ENCODE data around the gene SCRN2. TPM values are rescaled to one million over a fixed set of nuclear protein-coding genes. Genes with fewer than 3 reads are reported as not detected.

The SCRN2 gene
- total and polyA plus RNA-seq, 12 donors, result 6.3 to 136 (median 40.5) TPM

- intact Hi-C loops (cut with DNase I), result no loop called here
- H3K4me1 ChIP-seq (replicated peaks in 1 of 2), result no peaks in the 10 kb centered on the region
- H3K36me3 ChIP-seq (replicated peaks in 1 of 2), result no peaks in the 10 kb centered on the region
- peaks cover 22% of the 10 kb centered on the region for H3K27me3 ChIP-seq
- DNase-seq, result no peak
- H3K4me3 ChIP-seq, result no peak overlapping the region
- no peak overlapping the region for H3K27ac ChIP-seq
- no peaks in the 10 kb centered on the region for H3K9me3 ChIP-seq (replicated peaks in 1 of 3)
- WGBS, 4 donors, result 32 to 52% (median 39%) methylated on average over 1 of the region's 1 CpG
- TF ChIP-seq POLR2A (IDR thresholded peaks at IDR 0.05), result no peak
- TF ChIP-seq CTCF (IDR thresholded peaks at IDR 0.05), result no peak
Observed at GRCh38 chr17:47870056-47870455, 29.0 kb upstream of the SCRN2 start.

- H3K27me3 ChIP-seq, result peaks cover 22% of the 10 kb centered on the region
- TF ChIP-seq CTCF (IDR thresholded peaks at IDR 0.05) (no peak), POLR2A (IDR thresholded peaks at IDR 0.05) (no peak)
- intact Hi-C loops (cut with DNase I), result no loop called here
- no peak overlapping the region for H3K4me3 ChIP-seq
- no peak overlapping the region for H3K27ac ChIP-seq
- no peaks in the 10 kb centered on the region for H3K4me1 ChIP-seq (replicated peaks in 1 of 2)
- no peaks in the 10 kb centered on the region for H3K9me3 ChIP-seq (replicated peaks in 1 of 3)
- H3K36me3 ChIP-seq (replicated peaks in 1 of 2), result no peaks in the 10 kb centered on the region
- 27 to 56% (median 38%) methylated on average over 2 of the region's 2 CpGs for WGBS, 4 donors
- no peak for DNase-seq
Observed at GRCh38 chr17:47869114-47869513, 28.0 kb upstream of the SCRN2 start.

GRCh38 chr17:47867813-47868533 is 26.9 kb upstream of the SCRN2 start:
- H3K27ac ChIP-seq, result no peak overlapping the region
- TF ChIP-seq POLR2A (IDR thresholded peaks at IDR 0.05), result no peak
- TF ChIP-seq CTCF (IDR thresholded peaks at IDR 0.05), result no peak
- no peak overlapping the region for H3K4me3 ChIP-seq
- H3K9me3 ChIP-seq (replicated peaks in 1 of 3), result no peaks in the 10 kb centered on the region
- WGBS, 4 donors, result 81 to 96% (median 89%) methylated on average over 8 to 11 of the region's 11 CpGs
- no peak for DNase-seq
- peaks cover 22% of the 10 kb centered on the region for H3K27me3 ChIP-seq
- no peaks in the 10 kb centered on the region for H3K36me3 ChIP-seq (replicated peaks in 1 of 2)
- intact Hi-C loops (cut with DNase I), result no loop called here
- peaks cover 2 to 3% of the 10 kb centered on the region in 2 donors for H3K4me1 ChIP-seq (replicated peaks in 1 of 2)

GRCh38 chr17:47866941-47867340 is 25.9 kb upstream of the SCRN2 start:
- H3K36me3 ChIP-seq (replicated peaks in 1 of 2), result no peaks in the 10 kb centered on the region
- DNase-seq, result no peak
- peaks cover 9 to 10% of the 10 kb centered on the region in 2 donors for H3K4me1 ChIP-seq (replicated peaks in 1 of 2)
- no peaks in the 10 kb centered on the region for H3K9me3 ChIP-seq (replicated peaks in 1 of 3)
- 78 to 83% (median 82%) methylated on average over 18 to 20 of the region's 20 CpGs for WGBS, 4 donors
- H3K27ac ChIP-seq, result no peak overlapping the region
- no peak for TF ChIP-seq CTCF (IDR thresholded peaks at IDR 0.05)
- no peak for TF ChIP-seq POLR2A (IDR thresholded peaks at IDR 0.05)
- peaks cover 13% of the 10 kb centered on the region for H3K27me3 ChIP-seq
- intact Hi-C loops (cut with DNase I), result no loop called here
- no peak overlapping the region for H3K4me3 ChIP-seq
